Measurements from ENCODE around the gene SOAT2.

SOAT2 gene

GRCh38 chr12:53074999-53075370 is 28.3 kb upstream of the SOAT2 start:
- H3K27me3 ChIP-seq (ENCODE audit: insufficient read depth, low read length) = no peaks in the 10 kb centered on the region
- no peak overlapping the region for H2AFZ ChIP-seq (ENCODE audit: low read length, unreplicated experiment)
- H3K27ac ChIP-seq (ENCODE audit: low read depth, low read length) = no peak overlapping the region
- no peak overlapping the region for H3K4me3 ChIP-seq (ENCODE audit: low read depth, low read length)
- no peaks in the 10 kb centered on the region for H3K36me3 ChIP-seq (ENCODE audit: insufficient read depth, low read length)
- peaks cover 27% of the 10 kb centered on the region for H3K4me1 ChIP-seq (ENCODE audit: control insufficient read depth, insufficient read depth, low read length, unreplicated experiment)
- H3K79me2 ChIP-seq (ENCODE audit: control insufficient read depth, insufficient read depth, low read length, unreplicated experiment) = peaks cover 15% of the 10 kb centered on the region

DNA sequence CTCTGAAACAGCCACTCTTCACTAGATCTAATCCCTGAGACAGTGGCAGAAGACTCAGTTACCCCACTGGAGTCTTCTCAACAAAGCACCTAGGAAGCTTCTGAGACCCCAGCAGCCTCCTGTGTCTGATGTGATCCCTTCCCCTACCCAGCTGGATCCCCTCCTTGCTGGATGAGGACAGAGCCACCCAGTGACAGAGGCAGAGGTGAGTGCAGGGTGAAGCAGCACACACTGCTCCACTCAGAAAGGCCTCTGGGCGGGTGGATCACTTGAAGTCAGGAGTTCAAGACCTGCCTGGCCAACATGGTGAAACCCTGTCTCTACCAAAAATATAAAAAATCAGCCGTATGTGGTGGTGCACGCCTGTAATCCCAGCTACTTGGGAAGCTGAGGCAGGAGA is 26.8 kb upstream of the SOAT2 start:
- Histone ChIP-seq H2AFZ (ENCODE audit: low read length, unreplicated experiment) (no peak overlapping the region), H3K36me3 (ENCODE audit: insufficient read depth, low read length) (no peaks in the 10 kb centered on the region), H3K27ac (ENCODE audit: low read depth, low read length) (no peak overlapping the region), H3K4me3 (ENCODE audit: low read depth, low read length) (no peak overlapping the region), H3K27me3 (ENCODE audit: insufficient read depth, low read length) (no peaks in the 10 kb centered on the region), H3K4me1 (ENCODE audit: control insufficient read depth, insufficient read depth, low read length, unreplicated experiment) (peaks cover 28% of the 10 kb centered on the region), H3K79me2 (ENCODE audit: control insufficient read depth, insufficient read depth, low read length, unreplicated experiment) (peaks cover 15% of the 10 kb centered on the region)

DNA sequence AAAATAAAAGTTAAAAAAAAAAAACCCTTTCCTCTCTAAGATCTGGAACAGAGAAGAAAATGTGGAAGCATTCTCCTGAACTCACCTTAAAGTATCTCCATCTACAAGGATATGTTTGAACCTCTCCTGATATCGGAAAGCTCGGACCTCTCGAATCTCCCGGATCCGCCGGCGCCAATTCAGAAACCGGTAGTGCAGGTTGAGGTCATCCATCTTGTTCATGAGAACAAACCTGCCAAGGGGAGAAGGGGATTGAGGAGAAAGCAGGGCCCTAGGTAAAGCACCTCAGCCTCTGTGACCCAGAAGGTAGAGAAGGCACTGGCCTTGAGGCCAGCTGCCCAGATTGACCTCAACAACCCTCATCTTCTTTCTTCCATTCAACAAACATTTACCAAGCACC is 26.3 kb upstream of the SOAT2 start:
- no peak overlapping the region for H3K4me3 ChIP-seq (ENCODE audit: low read depth, low read length)

GRCh38 chr12:53078425-53079225 is 24.7 kb upstream of the SOAT2 start:
- H3K79me2 ChIP-seq (ENCODE audit: control insufficient read depth, insufficient read depth, low read length, unreplicated experiment) = peaks cover 15% of the 10 kb centered on the region
- peaks cover 17% of the 10 kb centered on the region for H3K4me1 ChIP-seq (ENCODE audit: control insufficient read depth, insufficient read depth, low read length, unreplicated experiment)
- peak overlapping the region; percentile 94 for H3K27ac ChIP-seq (ENCODE audit: low read depth, low read length)
- H3K27me3 ChIP-seq (ENCODE audit: insufficient read depth, low read length) = no peaks in the 10 kb centered on the region
- H3K4me3 ChIP-seq (ENCODE audit: low read depth, low read length) = peak overlapping the region; percentile 88
- no peaks in the 10 kb centered on the region for H3K36me3 ChIP-seq (ENCODE audit: insufficient read depth, low read length)
- peak overlapping the region; percentile 55 for H2AFZ ChIP-seq (ENCODE audit: low read length, unreplicated experiment)

More for the DNA sequence above, 26.3 kb upstream of the SOAT2 start:
- Histone ChIP-seq H3K4me1 (ENCODE audit: control insufficient read depth, insufficient read depth, low read length, unreplicated experiment) (peaks cover 24% of the 10 kb centered on the region), H3K27ac (ENCODE audit: low read depth, low read length) (no peak overlapping the region), H3K36me3 (ENCODE audit: insufficient read depth, low read length) (no peaks in the 10 kb centered on the region), H2AFZ (ENCODE audit: low read length, unreplicated experiment) (no peak overlapping the region), H3K27me3 (ENCODE audit: insufficient read depth, low read length) (no peaks in the 10 kb centered on the region), H3K79me2 (ENCODE audit: control insufficient read depth, insufficient read depth, low read length, unreplicated experiment) (peaks cover 15% of the 10 kb centered on the region)

DNA sequence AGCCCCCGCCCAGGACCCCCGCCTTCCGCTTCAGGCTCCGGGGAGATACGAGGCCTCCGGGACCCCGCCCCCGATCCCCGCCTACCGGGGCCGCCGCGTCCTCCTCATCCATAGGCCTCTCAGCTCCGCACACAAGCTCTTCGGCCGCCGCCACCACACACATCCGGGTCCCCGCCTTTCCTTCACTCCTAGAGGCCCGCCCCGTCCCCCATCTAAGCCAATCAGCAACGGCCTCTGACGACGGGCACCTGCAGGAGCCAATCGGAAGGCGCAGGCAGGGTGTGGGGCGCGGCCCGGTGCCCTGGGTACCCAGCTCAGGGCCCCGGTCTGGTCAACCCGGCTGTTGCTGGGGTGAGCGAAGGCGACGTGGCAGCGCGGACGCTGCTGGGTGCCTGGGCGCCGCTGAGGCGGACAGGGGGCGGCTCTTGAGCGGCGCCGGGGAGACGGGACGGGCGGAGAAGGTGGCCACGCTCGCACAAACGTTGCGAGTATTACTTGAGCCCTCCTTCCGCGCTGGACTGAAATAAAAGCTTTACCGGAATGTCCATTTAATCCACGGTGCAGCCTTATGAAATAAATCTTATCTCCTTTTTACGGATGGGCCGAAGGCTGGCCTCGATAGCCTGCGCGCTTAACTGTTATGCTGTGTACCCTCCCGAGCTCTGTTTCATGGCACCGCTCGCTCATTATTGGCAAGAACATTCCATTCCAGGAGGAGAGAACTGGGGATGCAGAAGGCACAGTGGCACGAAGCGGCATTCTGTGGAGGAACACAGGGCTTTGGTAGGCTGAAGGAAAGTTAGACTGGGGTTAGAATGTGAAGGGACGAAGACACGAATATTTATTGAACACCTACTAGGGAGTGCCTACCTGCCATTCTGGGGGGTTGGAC is 23.8 kb upstream of the SOAT2 start, which contains the start of gene SPRYD3:
Gene SPRYD3 (minus strand): TSS at position 165 of the 892 bp plus-strand sequence. CDS start 57 bp downstream, at position 108.
- H3K27me3 ChIP-seq (ENCODE audit: insufficient read depth, low read length) = no peaks in the 10 kb centered on the region
- peak within 1 kb of the TSS; percentile 55 for H2AFZ ChIP-seq (ENCODE audit: low read length, unreplicated experiment)
- H3K4me3 ChIP-seq (ENCODE audit: low read depth, low read length) = peak within 1 kb of the TSS; percentile 88
- peak within 1 kb of the TSS; percentile 94 for H3K27ac ChIP-seq (ENCODE audit: low read depth, low read length)
- H3K79me2 ChIP-seq (ENCODE audit: control insufficient read depth, insufficient read depth, low read length, unreplicated experiment) = peaks cover 15% of the 10 kb centered on the region
- no peaks in the 10 kb centered on the region for H3K36me3 ChIP-seq (ENCODE audit: insufficient read depth, low read length)
- peaks cover 17% of the 10 kb centered on the region for H3K4me1 ChIP-seq (ENCODE audit: control insufficient read depth, insufficient read depth, low read length, unreplicated experiment)

DNA sequence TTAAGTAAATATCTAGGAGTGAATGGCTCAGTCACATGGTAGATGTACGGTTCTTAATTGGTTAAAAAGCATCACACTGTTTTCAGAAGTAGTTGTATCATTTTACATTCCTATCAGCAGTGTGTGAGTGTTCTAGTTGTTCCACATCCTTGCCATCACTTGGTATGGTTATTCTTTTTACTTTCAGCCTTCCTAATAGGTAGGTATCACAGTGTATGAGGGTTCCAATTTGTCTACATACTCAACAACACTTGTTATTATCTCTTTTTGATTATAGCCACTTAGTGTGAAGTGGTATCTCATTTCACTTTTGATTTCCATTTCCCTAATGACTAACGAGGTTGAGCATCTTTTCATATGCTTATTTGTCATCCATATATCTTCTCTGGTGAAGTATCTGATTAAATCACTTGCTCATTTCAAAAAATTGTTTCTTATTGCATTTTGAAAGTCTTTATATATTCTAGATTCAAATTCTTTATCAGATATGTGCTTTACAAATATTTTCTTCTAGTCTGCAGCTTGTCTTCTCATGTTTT is 20.6 kb upstream of the SOAT2 start:
- Histone ChIP-seq H3K27ac (ENCODE audit: low read depth, low read length) (no peak overlapping the region), H3K27me3 (ENCODE audit: insufficient read depth, low read length) (no peaks in the 10 kb centered on the region), H3K79me2 (ENCODE audit: control insufficient read depth, insufficient read depth, low read length, unreplicated experiment) (peaks cover 9% of the 10 kb centered on the region), H3K36me3 (ENCODE audit: insufficient read depth, low read length) (no peaks in the 10 kb centered on the region), H3K4me3 (ENCODE audit: low read depth, low read length) (no peak overlapping the region), H2AFZ (ENCODE audit: low read length, unreplicated experiment) (no peak overlapping the region), H3K4me1 (ENCODE audit: control insufficient read depth, insufficient read depth, low read length, unreplicated experiment) (peaks cover 17% of the 10 kb centered on the region)

- Histone ChIP-seq H3K4me3 (ENCODE audit: low read depth, low read length) (no peak overlapping the region), H3K4me1 (ENCODE audit: control insufficient read depth, insufficient read depth, low read length, unreplicated experiment) (no peaks in the 10 kb centered on the region), H3K27me3 (ENCODE audit: insufficient read depth, low read length) (no peaks in the 10 kb centered on the region), H3K79me2 (ENCODE audit: control insufficient read depth, insufficient read depth, low read length, unreplicated experiment) (no peaks in the 10 kb centered on the region), H2AFZ (ENCODE audit: low read length, unreplicated experiment) (no peak overlapping the region), H3K36me3 (ENCODE audit: insufficient read depth, low read length) (no peaks in the 10 kb centered on the region), H3K27ac (ENCODE audit: low read depth, low read length) (no peak overlapping the region)
These were observed 16.9 kb upstream of the SOAT2 start for GRCh38 chr12:53086361-53086760.

DNA sequence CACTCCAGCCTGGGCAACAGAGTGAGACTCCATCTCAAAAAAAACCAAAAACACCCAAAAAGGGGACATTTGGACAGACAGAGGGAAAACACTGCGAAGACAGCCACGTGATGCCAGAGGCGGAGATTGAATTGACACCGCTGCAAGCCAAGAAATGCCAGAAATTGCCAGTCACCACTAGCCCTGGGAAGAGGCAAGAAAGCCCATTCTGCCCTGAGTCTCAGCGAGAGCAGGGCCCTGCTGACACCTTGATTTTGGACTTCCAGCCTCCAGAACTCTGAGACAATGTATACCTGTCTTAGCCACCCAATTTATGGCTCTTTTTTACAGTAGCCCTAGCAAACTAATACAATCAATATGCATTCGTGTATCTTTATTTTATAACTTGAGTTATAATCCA is 13.2 kb upstream of the SOAT2 start:
- H3K36me3 ChIP-seq (ENCODE audit: insufficient read depth, low read length) = no peaks in the 10 kb centered on the region
- H3K27me3 ChIP-seq (ENCODE audit: insufficient read depth, low read length) = no peaks in the 10 kb centered on the region
- no peaks in the 10 kb centered on the region for H3K79me2 ChIP-seq (ENCODE audit: control insufficient read depth, insufficient read depth, low read length, unreplicated experiment)
- H3K4me1 ChIP-seq (ENCODE audit: control insufficient read depth, insufficient read depth, low read length, unreplicated experiment) = peaks cover 8% of the 10 kb centered on the region
- H2AFZ ChIP-seq (ENCODE audit: low read length, unreplicated experiment) = no peak overlapping the region
- no peak overlapping the region for H3K4me3 ChIP-seq (ENCODE audit: low read depth, low read length)
- no peak overlapping the region for H3K27ac ChIP-seq (ENCODE audit: low read depth, low read length)

GRCh38 chr12:53090554-53090953 is 12.7 kb upstream of the SOAT2 start:
- no peaks in the 10 kb centered on the region for H3K36me3 ChIP-seq (ENCODE audit: insufficient read depth, low read length)
- no peak overlapping the region for H3K4me3 ChIP-seq (ENCODE audit: low read depth, low read length)
- no peaks in the 10 kb centered on the region for H3K27me3 ChIP-seq (ENCODE audit: insufficient read depth, low read length)
- no peak overlapping the region for H3K27ac ChIP-seq (ENCODE audit: low read depth, low read length)
- no peak overlapping the region for H2AFZ ChIP-seq (ENCODE audit: low read length, unreplicated experiment)
- no peaks in the 10 kb centered on the region for H3K79me2 ChIP-seq (ENCODE audit: control insufficient read depth, insufficient read depth, low read length, unreplicated experiment)
- H3K4me1 ChIP-seq (ENCODE audit: control insufficient read depth, insufficient read depth, low read length, unreplicated experiment) = peaks cover 8% of the 10 kb centered on the region

DNA sequence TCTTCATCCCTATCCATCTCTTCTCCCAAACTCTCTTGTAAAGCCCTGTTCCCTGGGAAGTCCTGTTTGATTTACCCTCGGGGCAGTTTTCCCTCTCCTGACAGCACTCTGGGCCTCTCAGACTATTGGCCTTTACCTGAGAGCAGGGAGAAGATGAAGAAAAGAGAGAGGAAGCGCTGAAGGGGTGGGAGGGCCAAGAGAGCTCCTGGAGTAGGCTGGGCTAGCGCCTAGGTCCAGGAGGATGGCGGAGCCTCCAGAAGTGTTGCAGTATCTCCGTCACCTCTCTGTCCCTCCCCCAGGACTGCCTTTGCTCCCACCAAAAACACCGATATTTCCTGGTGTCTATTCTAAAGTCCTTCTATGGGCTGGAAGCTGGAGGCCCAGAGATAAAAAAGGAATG is 11.5 kb upstream of the SOAT2 start:
- H3K27ac ChIP-seq (ENCODE audit: low read depth, low read length) = no peak overlapping the region
- peaks cover 14% of the 10 kb centered on the region for H3K4me1 ChIP-seq (ENCODE audit: control insufficient read depth, insufficient read depth, low read length, unreplicated experiment)
- H3K36me3 ChIP-seq (ENCODE audit: insufficient read depth, low read length) = no peaks in the 10 kb centered on the region
- H3K79me2 ChIP-seq (ENCODE audit: control insufficient read depth, insufficient read depth, low read length, unreplicated experiment) = no peaks in the 10 kb centered on the region
- no peak overlapping the region for H2AFZ ChIP-seq (ENCODE audit: low read length, unreplicated experiment)
- no peaks in the 10 kb centered on the region for H3K27me3 ChIP-seq (ENCODE audit: insufficient read depth, low read length)
- no peak overlapping the region for H3K4me3 ChIP-seq (ENCODE audit: low read depth, low read length)
